ENCODE results near the gene ADPRHL1. TPM values are rescaled to one million over a fixed set of nuclear protein-coding genes. Genes with fewer than 3 reads are reported as not detected.
A peak's percentile ranks its signal among the peaks of the same experiment; 100 is the strongest.

ADPRHL1 gene
- total RNA-seq, 1 donor from 2014 or later: 2.7 TPM

DNA sequence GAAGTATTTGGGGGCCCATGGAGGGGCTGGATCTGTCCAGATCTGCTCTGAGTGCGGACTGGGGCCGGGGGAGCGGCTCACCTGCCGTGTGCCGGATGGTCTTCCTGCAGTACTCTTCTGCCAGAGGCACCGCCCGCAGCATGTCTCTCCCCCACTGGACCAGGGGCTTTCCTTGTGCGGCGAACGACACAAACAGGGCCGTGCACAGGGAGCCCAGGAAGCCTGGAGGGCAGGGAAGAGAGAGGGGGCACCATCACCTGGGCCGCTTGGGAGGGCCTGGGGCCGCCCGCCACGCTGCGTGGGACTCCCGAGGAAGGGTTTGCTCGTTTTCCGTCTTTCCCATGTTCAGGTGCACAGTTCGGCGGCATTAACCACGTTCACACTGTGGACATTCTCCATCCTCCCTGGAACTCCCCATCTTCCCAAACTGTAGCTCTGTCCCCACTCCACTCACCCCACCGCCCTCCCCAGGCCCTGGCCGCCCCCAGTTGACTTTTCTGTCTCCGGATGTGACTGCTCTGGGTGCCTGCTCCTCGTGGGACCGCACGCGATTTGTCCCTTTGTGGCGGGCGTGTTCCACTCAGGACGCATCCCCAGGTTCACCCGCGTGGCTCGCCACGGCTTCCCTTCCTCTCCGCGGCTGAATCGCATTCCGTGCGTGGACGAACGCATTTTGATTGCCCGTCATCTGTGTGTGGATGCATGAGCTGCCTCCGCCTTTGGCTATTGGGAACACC lies 24.2 kb downstream of the ADPRHL1 start:
- DNase-seq: no peak
- H3K9me3 ChIP-seq: no peaks in the 10 kb centered on the region
- intact Hi-C loops (cut with DNase I): no loop called here
- no peaks in the 10 kb centered on the region for H3K27me3 ChIP-seq (ENCODE audit: low read depth)
- ATAC-seq: no peak
- H3K27ac ChIP-seq: no peak overlapping the region
- H3K36me3 ChIP-seq: no peaks in the 10 kb centered on the region
- no peak overlapping the region for H3K4me3 ChIP-seq
- TF ChIP-seq, protein P1, sequence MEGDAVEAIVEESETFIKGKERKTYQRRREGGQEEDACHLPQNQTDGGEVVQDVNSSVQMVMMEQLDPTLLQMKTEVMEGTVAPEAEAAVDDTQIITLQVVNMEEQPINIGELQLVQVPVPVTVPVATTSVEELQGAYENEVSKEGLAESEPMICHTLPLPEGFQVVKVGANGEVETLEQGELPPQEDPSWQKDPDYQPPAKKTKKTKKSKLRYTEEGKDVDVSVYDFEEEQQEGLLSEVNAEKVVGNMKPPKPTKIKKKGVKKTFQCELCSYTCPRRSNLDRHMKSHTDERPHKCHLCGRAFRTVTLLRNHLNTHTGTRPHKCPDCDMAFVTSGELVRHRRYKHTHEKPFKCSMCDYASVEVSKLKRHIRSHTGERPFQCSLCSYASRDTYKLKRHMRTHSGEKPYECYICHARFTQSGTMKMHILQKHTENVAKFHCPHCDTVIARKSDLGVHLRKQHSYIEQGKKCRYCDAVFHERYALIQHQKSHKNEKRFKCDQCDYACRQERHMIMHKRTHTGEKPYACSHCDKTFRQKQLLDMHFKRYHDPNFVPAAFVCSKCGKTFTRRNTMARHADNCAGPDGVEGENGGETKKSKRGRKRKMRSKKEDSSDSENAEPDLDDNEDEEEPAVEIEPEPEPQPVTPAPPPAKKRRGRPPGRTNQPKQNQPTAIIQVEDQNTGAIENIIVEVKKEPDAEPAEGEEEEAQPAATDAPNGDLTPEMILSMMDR (IDR thresholded peaks at IDR 0.05): no peak
- no peaks in the 10 kb centered on the region for H3K4me1 ChIP-seq

DNA sequence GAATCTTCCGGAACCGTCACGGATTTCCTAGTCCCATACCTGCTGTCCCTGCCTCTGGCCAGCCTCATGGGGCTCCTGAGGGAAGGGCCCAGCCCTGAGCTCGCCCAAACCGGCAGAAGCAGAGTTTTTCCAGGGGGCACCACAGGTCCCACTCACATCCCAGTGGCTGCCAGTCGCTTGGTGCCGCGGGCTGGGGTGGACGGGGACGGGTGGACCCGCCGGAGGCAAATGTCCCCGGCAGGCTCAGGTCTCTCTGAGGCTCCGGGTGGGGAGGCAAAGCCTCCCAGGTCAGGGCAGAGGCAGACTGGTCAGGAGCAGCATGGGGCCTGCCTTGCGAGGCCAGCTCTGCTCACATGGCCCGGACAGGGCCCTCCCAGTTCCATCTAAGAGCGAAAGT lies 24.8 kb downstream of the ADPRHL1 start:
- no peaks in the 10 kb centered on the region for H3K27me3 ChIP-seq (ENCODE audit: low read depth)
- H3K27ac ChIP-seq: no peak overlapping the region
- intact Hi-C loops (cut with DNase I): no loop called here
- H3K9me3 ChIP-seq: no peaks in the 10 kb centered on the region
- H3K36me3 ChIP-seq: no peaks in the 10 kb centered on the region
- H3K4me1 ChIP-seq: no peaks in the 10 kb centered on the region
- DNase-seq (no peak), ATAC-seq (no peak)
- no peak overlapping the region for H3K4me3 ChIP-seq
- TF ChIP-seq, protein P1 (IDR thresholded peaks at IDR 0.05): no peak

DNA sequence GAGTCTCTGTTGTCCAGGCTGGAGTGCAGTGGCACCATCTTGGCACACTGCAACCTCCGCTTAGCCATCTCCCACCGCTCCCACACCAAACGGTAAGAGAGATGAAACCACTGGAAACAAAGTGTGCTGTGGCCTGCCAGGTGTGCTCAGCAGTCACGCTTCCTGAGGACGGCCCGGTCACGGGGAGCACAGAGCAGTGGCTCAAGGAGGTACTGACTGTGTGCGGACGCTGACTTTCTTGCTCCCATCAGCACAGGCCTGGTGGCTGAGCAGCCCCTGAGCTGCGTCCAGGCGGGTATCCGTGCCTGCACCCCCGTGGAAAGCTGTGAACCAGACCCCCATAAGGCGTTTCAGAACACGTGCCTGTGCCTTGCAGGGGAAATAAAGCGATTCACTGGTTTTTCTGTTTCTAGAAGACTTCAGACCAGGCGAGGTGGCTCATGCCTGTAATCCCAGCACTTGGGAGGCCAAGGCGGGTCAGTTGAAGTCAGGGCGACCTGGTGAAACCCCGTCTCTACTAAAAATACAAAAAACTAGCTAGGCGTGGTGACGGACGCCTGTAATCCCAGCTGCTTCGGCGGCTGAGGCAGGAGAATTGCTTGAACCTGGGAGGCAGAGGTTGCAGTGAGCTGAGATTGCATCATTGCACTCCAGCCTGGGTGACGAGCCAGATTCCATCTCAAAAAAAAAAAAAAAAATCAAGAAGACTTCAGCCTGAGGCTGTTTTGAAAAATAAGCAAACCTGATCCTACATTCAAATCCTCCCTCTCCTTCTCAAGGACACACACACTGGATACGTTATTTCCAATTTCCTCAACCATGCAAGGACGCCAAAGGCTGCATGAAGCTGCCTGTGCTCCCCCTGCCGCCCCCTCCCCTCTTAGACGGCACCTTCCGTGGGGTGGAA lies 25.5 kb downstream of the ADPRHL1 start:
- H3K27ac ChIP-seq: no peak overlapping the region
- ATAC-seq (peak in 1 of 2 donors; percentile 20), DNase-seq (no peak)
- H3K36me3 ChIP-seq: no peaks in the 10 kb centered on the region
- no peaks in the 10 kb centered on the region for H3K4me1 ChIP-seq
- H3K27me3 ChIP-seq (ENCODE audit: low read depth): no peaks in the 10 kb centered on the region
- no peak overlapping the region for H3K4me3 ChIP-seq
- intact Hi-C loops (cut with DNase I): no loop called here
- no peaks in the 10 kb centered on the region for H3K9me3 ChIP-seq
- TF ChIP-seq, protein P1 (IDR thresholded peaks at IDR 0.05): no peak

DNA sequence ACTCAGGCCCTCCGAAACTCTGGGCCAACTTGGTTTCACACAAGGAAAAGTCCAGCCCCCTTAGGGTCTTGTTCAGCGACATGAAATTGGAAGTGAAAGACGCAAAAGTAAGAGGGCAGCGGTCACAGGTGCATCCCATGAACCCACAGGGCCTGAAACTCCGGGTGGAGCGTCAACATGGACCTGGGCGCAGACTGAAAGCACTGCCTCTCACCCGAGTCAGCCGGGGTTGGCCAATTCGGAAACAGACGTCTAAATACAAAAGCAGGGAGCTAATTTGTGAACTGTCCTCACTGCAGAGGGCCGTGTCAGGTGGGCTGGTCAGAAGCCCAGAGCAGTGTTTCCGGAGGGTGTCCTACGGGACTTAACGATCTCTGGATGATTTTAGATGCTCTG lies 26.7 kb downstream of the ADPRHL1 start:
- no peak overlapping the region for H3K27ac ChIP-seq
- no peaks in the 10 kb centered on the region for H3K27me3 ChIP-seq (ENCODE audit: low read depth)
- no peaks in the 10 kb centered on the region for H3K4me1 ChIP-seq
- no peaks in the 10 kb centered on the region for H3K9me3 ChIP-seq
- no peak for ATAC-seq
- no peak for DNase-seq
- intact Hi-C loops (cut with DNase I): no loop called here
- H3K36me3 ChIP-seq: no peaks in the 10 kb centered on the region
- H3K4me3 ChIP-seq: no peak overlapping the region
- TF ChIP-seq, protein P1 (IDR thresholded peaks at IDR 0.05): no peak

DNA sequence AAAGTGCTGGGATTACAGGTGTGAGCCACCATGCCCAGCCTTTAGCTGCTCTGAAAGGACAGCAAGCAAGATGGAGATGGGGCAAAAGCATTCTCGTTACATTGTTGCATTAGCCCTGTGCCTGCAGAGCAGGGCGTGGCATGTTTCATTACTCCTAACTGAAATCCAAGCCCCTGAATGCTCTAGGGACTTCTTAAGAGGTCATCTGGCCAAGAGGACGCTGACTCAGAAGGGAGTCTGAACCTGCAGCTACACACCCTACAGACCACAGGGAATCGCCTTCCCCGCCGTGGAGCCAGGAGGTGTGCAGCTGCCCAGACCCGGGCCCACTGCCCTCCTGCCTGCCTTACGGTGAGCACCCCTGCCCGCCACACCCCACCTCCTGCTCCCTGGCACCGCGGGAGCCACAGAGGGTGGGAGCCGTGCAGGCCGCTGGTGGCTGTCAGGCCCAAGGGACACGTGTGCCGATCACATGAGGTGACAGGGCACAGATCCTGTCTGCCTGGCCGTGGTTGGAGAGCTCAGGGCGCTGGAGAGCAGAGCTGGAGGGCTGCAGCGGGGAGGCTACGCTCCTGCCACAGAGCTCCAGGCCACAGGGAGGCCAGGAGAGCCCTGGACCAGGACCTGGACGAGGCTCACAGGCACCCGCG lies 27.2 kb downstream of the ADPRHL1 start:
- Histone ChIP-seq H3K27ac (no peak overlapping the region), H3K9me3 (no peaks in the 10 kb centered on the region), H3K36me3 (no peaks in the 10 kb centered on the region), H3K4me3 (no peak overlapping the region), H3K4me1 (no peaks in the 10 kb centered on the region), H3K27me3 (ENCODE audit: low read depth) (no peaks in the 10 kb centered on the region)
- intact Hi-C loops (cut with DNase I): no loop called here
- TF ChIP-seq, protein P1 (IDR thresholded peaks at IDR 0.05): no peak
- ATAC-seq (no peak), DNase-seq (no peak)

Data from lower lobe of right lung (tissue), 2 donors.